Breast epithelium (tissue), 4 donors: ENCODE results near the gene PCMT1. TPM values are rescaled to one million over a fixed set of nuclear protein-coding genes. Genes with fewer than 3 reads are reported as not detected.

ENCODE experiments used
- DNase-seq, 2 donors: peaks; one replicate each; pipeline ENCODE4 v3.0.0-alpha.2; 2019; ENCODE audit warnings: low spot score in 2 of 2
- H3K27ac ChIP-seq, 2 donors: fragments of 200-600 bp; sonication (generic) in 1 of 2; one replicate each; pipeline ENCODE4 v1.5.1; 2016 to 2019; ENCODE audit warnings: mild to moderate bottlenecking in 1 of 2
- H3K27me3 ChIP-seq, 2 donors: fragments of 200-600 bp; sonication (generic) in 1 of 2; one replicate each; pipeline versions ENCODE4 v1.5.1 to v1.6.0; 2017 to 2019; ENCODE audit warnings: control low read depth in 1 of 2, mild to moderate bottlenecking in 1 of 2
- H3K36me3 ChIP-seq: fragments of 200-600 bp; one replicate; pipeline ENCODE4 v1.5.1; 2019
- H3K4me1 ChIP-seq, 2 donors: fragments of 200-600 bp; sonication (generic); one replicate each; pipeline ENCODE4 v1.5.1; 2016 to 2019; ENCODE audit warnings: control low read depth in 1 of 2
- H3K4me3 ChIP-seq, 3 donors: fragments of 200-600 bp; sonication (generic); 1 replicate in 2 of 3; 2 replicates in 1 of 3; pipeline ENCODE4 v1.5.1; 2016 to 2019; ENCODE audit warnings: mild to moderate bottlenecking in 3 of 3, moderate library complexity in 2 of 3
- H3K9me3 ChIP-seq, 2 donors: fragments of 200-600 bp; sonication (generic) in 1 of 2; one replicate each; pipeline ENCODE4 v1.5.1; 2016 to 2019; ENCODE audit warnings: control low read depth in 1 of 2
- POLR2A ChIP-seq: fragments of 450-650 bp; IDR thresholded peaks from one replicate; pipeline ENCODE4 v1.6.1; 2016; ENCODE audit warnings: antibody characterized with exemption, mild to moderate bottlenecking, moderate library complexity
- POLR2AphosphoS5 ChIP-seq, 3 donors: sonication (generic); formaldehyde crosslinking; IDR thresholded peaks; one replicate each; pipeline ENCODE4 v1.6.1; 2017; ENCODE audit warnings: antibody characterized with exemption in 3 of 3
- intact Hi-C: fragments of 100-400 bp; cut with DNase I; formaldehyde crosslinking; loops from one replicate; pipeline ENCODE4 v1.15.1; 2023; ENCODE audit warnings: low total_unique reads
- total RNA-seq, 3 donors: library from RNA; depleted of rRNA; stranded (reverse); fragments of >200 nt; gene quantifications; one replicate each; pipeline ENCODE4 v1.1.0, GENCODE V29; 2016
- TF ChIP-seq, protein P1 (sequence below), 3 donors: fragments of 450-650 bp; IDR thresholded peaks; one replicate each; pipeline ENCODE4 v1.5.1; 2016 to 2017; ENCODE audit warnings: antibody characterized with exemption in 3 of 3, mild to moderate bottlenecking in 3 of 3, moderate library complexity in 3 of 3

Gene PCMT1
- total RNA-seq, 3 donors from 2014 or later: 111 to 148 (median 121) TPM

DNA sequence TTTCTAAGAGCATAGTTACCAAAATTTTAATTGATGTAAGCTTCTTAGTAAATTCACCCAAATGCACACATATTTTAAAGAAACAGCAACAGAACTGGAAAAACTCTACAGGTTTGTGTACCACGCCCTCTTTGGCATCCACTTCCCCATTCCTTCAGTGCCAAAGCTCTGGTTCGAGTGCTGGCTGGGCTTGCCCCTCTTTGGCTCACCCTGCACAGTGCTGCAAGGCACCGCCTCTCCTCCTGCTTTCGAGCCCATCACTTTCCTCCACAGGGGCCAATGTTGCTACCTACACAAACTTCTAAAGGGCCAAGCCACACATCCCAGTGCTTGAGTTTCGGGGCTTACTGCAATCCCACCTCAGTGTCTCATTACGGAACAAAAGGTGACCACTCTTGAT lies 105.0 kb downstream of the PCMT1 start:
- peak in 1 of 2 donors; percentile 40 for DNase-seq
- TF ChIP-seq, protein P1, sequence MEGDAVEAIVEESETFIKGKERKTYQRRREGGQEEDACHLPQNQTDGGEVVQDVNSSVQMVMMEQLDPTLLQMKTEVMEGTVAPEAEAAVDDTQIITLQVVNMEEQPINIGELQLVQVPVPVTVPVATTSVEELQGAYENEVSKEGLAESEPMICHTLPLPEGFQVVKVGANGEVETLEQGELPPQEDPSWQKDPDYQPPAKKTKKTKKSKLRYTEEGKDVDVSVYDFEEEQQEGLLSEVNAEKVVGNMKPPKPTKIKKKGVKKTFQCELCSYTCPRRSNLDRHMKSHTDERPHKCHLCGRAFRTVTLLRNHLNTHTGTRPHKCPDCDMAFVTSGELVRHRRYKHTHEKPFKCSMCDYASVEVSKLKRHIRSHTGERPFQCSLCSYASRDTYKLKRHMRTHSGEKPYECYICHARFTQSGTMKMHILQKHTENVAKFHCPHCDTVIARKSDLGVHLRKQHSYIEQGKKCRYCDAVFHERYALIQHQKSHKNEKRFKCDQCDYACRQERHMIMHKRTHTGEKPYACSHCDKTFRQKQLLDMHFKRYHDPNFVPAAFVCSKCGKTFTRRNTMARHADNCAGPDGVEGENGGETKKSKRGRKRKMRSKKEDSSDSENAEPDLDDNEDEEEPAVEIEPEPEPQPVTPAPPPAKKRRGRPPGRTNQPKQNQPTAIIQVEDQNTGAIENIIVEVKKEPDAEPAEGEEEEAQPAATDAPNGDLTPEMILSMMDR (IDR thresholded peaks at IDR 0.05): no peak
- TF ChIP-seq POLR2AphosphoS5 (IDR thresholded peaks at IDR 0.05) (no peak), POLR2A (no peak)
- no peaks in the 10 kb centered on the region for H3K27me3 ChIP-seq
- H3K27ac ChIP-seq: peak overlapping the region in 1 of 2 donors; percentile 42
- H3K36me3 ChIP-seq: no peaks in the 10 kb centered on the region
- H3K9me3 ChIP-seq: no peaks in the 10 kb centered on the region
- peaks cover 0 to 10% of the 10 kb centered on the region in 2 donors for H3K4me1 ChIP-seq
- no peak overlapping the region for H3K4me3 ChIP-seq
- intact Hi-C loops: no loop called here

DNA sequence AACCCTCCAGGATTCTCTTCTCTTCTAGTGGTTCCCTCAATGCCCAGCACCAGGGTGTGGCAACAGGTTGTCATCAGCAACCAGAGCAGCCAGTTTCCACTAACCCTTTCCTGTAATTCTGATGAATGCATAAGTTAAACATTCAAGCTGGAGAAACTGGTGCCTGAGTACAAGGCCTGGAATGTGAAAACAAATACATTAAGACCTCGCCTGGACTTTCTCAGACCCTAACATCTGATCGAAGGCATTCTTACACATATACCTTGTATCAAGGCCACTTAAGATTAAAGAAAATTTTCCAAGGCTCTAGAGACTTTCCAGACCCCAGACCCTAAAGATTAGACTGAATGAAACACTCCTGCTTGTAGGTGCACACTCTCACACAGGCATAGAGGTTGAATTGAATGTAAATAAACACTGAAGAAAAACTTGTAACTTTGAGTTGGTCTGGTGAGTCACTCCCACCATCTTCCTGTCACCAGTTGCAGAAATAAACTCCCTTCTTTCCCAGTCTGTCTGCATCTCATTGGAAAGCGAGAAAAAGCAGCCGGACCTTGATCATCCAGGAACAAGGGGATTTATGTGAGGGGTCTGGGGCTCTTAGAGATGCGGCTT lies 105.6 kb downstream of the PCMT1 start:
- H3K4me1 ChIP-seq: peaks cover 0 to 10% of the 10 kb centered on the region in 2 donors
- H3K9me3 ChIP-seq: no peaks in the 10 kb centered on the region
- peak overlapping the region in 1 of 2 donors; percentile 42 for H3K27ac ChIP-seq
- intact Hi-C loops: no loop called here
- no peaks in the 10 kb centered on the region for H3K27me3 ChIP-seq
- no peaks in the 10 kb centered on the region for H3K36me3 ChIP-seq
- H3K4me3 ChIP-seq: no peak overlapping the region
- TF ChIP-seq POLR2A (no peak), POLR2AphosphoS5 (IDR thresholded peaks at IDR 0.05) (no peak)
- TF ChIP-seq, protein P1 (IDR thresholded peaks at IDR 0.05): no peak
- no peak for DNase-seq

DNA sequence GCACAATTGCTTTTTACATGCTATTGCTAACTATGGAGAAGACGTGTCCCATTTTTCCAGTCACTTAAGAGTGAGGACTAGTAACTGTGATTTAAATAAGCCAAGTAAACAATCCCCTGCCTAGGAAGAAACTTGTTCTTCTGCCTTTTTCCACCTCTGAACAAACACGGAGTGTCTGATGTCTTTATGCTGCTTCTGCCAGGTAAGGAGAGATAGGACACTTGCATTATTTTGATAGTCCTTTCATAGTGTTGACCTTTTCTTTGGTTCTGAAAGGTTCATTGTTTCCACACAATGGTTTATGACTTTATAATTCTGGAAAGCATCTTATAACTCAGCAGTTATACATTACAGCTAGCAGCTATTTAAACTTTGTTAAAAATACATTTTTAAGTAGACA lies 106.2 kb downstream of the PCMT1 start:
- Histone ChIP-seq H3K9me3 (no peaks in the 10 kb centered on the region), H3K27ac (peak overlapping the region; percentile 15 to 42), H3K4me3 (no peak overlapping the region), H3K36me3 (no peaks in the 10 kb centered on the region), H3K4me1 (peaks cover 0 to 10% of the 10 kb centered on the region in 2 donors), H3K27me3 (no peaks in the 10 kb centered on the region)
- no peak for DNase-seq
- intact Hi-C loops: no loop called here
- TF ChIP-seq POLR2A (no peak), POLR2AphosphoS5 (IDR thresholded peaks at IDR 0.05) (no peak)
- TF ChIP-seq, protein P1 (IDR thresholded peaks at IDR 0.05): no peak

DNA sequence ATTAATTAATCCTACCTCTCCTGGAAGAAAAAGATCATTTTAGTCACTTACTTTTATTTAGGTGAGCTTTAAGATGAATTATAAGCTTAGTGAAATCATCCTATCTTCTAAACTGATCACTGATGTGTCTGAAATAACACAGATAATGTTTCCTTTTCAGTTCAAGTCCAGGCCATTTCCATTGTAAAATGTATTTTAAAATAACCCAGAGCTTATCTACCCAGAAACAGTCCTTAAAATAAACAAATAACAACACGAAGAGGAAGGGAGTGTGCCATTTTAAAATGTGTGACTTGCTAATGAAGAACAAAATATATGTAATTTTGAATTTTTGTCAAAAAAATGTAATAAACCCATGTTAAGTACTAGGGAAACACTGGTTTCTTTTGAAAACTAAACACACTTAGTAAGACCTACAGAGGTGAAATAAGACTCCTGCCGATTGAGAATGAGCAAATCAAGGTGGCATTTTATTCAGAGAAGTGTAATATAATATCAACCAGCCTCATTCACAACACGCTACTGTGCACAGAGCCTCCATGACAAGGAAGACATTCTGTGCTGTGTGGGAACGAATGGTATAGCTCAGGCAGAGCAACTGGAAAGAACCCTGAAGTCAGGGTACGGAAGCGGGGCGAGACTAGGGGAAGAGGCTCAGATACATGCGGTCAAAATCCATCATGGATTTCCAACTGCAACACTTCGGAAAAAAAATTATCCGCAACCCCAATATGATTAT lies 106.9 kb downstream of the PCMT1 start:
- peaks cover 0 to 10% of the 10 kb centered on the region in 2 donors for H3K4me1 ChIP-seq
- TF ChIP-seq, protein P1 (IDR thresholded peaks at IDR 0.05): no peak
- TF ChIP-seq POLR2AphosphoS5 (IDR thresholded peaks at IDR 0.05): no peak
- no peak for TF ChIP-seq POLR2A
- DNase-seq: no peak
- intact Hi-C loops: no loop called here
- peak overlapping the region; percentile 15 to 42 for H3K27ac ChIP-seq
- no peaks in the 10 kb centered on the region for H3K9me3 ChIP-seq
- no peaks in the 10 kb centered on the region for H3K27me3 ChIP-seq
- no peaks in the 10 kb centered on the region for H3K36me3 ChIP-seq
- H3K4me3 ChIP-seq: no peak overlapping the region

DNA sequence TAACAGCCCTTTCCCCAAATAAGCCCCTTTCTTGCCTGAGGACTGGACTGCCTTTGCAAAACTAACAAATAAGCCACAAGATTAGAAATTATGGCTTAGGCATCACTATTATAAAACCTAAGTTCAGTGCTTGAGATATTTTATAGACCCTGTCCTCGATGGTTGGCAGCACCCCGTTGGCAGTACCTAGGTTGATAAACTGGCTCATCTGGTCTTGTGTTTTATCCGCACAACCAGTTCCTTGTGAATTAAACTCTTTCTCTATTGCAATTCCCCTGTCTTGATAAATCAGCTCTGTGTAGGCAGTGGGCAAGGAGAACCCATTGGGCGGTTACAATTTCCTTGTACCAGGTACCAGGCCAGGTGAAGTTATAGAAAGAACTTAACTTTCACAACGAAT lies 108.0 kb downstream of the PCMT1 start:
- H3K9me3 ChIP-seq: no peaks in the 10 kb centered on the region
- TF ChIP-seq POLR2AphosphoS5 (IDR thresholded peaks at IDR 0.05): no peak
- TF ChIP-seq POLR2A: no peak
- TF ChIP-seq, protein P1 (IDR thresholded peaks at IDR 0.05): no peak
- no peak for DNase-seq
- no peak overlapping the region for H3K4me3 ChIP-seq
- no peaks in the 10 kb centered on the region for H3K36me3 ChIP-seq
- no peak overlapping the region for H3K27ac ChIP-seq
- intact Hi-C loops: no loop called here
- peaks cover 0 to 10% of the 10 kb centered on the region in 2 donors for H3K4me1 ChIP-seq
- no peaks in the 10 kb centered on the region for H3K27me3 ChIP-seq
